ENCODE data around the gene REV3L.

- TF ChIP-seq POLR2AphosphoS5 (IDR thresholded peaks at IDR 0.05; ENCODE audit: borderline replicate concordance, low read depth, low read length) (no peak), EZH2 (IDR thresholded peaks at IDR 0.05) (no peak)
Observed at GRCh38 chr6:111382476-111383294, 100.3 kb downstream of the REV3L start.

Data from SK-N-MC (cell line).